Measurements from ENCODE around the gene CTLA4.

The CTLA4 gene

DNA sequence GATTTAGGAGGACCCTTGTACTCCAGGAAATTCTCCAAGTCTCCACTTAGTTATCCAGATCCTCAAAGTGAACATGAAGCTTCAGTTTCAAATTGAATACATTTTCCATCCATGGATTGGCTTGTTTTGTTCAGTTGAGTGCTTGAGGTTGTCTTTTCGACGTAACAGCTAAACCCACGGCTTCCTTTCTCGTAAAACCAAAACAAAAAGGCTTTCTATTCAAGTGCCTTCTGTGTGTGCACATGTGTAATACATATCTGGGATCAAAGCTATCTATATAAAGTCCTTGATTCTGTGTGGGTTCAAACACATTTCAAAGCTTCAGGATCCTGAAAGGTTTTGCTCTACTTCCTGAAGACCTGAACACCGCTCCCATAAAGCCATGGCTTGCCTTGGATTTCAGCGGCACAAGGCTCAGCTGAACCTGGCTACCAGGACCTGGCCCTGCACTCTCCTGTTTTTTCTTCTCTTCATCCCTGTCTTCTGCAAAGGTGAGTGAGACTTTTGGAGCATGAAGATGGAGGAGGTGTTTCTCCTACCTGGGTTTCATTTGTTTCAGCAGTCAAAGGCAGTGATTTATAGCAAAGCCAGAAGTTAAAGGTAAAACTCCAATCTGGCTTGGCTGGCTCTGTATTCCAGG is at the start of gene CTLA4:
TSS of gene CTLA4 (plus strand) at position 211 of the 640 bp plus-strand sequence. CDS start at position 383, 172 bp downstream.
- DNase-seq (ENCODE audit: low read depth in 3 of 3), result no peak

- DNase-seq (ENCODE audit: low read depth in 3 of 3), result no peak
These were observed 48.9 kb upstream of the CTLA4 start for GRCh38 chr2:203818656-203819055.

DNA sequence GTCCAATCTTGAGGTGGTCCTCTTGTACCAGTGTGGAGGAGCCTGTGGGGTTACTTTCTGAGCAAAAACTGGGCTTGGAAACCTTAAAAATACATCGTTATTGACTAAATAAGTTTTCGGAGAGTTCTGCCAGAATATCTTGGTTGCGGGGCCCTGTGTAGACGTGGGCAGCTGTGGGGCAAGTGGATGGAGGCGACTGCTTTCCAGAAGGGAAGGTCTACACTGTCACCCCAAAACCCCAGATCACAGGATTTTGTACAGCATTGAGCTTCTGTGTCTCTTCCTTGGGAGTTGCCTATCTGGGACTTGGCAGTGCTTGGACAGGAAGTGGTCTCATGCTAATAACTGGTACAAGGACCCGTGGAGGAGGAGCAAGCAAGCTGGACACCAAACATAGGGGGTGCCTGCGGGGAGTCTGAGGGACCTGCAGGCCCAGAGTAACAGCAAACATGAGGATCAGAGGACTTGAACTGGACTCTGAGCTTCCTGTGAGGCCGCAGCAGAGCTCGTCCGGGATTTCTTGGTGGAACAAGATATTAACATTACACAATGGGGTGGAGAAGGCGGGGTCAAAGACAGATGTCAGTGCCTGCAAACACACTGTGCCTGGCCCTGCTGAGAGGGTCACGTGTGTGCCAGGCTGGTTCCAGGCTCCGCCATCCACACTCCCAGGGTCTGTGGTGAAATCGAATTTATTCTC is 48.0 kb upstream of the CTLA4 start:
- DNase-seq (ENCODE audit: low read depth in 3 of 3), result no peak

GRCh38 chr2:203820969-203821368 is 46.6 kb upstream of the CTLA4 start:
- no peak for DNase-seq (ENCODE audit: low read depth in 3 of 3)

- DNase-seq (ENCODE audit: low read depth in 3 of 3), result peak in 1 of 3 donors; percentile 34
These were observed 45.3 kb upstream of the CTLA4 start for GRCh38 chr2:203822240-203822639.

GRCh38 chr2:203823173-203823572 is 44.4 kb upstream of the CTLA4 start:
- DNase-seq (ENCODE audit: low read depth in 3 of 3), result no peak

DNA sequence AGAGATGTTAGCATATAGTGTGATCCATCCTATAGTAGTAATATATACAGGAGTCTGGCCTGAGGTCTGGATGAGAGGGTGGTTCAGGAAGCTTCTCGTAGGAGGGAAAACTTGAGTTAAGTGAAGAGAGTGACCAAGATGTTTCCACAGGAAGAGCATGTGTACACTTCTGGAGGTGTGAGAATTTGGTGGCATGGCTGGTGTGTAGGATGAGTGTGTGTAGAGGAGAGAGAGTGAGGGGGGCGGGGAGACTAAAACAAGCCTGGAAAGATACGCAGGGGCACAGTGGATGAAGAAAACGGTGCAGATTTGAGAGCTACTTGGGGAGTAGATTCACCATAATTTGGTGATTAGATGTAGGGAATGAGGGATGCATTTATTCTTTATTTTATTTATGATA is 43.5 kb upstream of the CTLA4 start:
- DNase-seq (ENCODE audit: low read depth in 3 of 3), result no peak

DNA sequence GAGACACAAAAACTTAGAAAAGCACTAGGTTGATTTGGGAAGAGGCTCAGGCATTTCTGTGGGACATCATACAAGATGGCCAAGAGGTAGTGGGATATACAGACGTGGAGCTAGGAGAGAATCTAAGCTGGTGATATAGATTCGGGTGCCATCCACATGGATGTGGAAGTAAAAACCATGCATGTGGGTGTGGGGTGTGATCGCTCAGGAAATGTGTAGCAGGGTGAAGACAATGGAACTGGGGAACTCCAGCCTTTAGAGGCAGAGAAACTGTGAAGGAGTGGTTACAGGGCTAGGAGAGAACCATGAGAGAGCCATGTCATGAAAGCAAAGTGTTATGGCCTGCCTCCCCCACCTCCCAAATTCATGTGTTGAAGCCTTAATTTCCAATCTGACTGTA is 43.0 kb upstream of the CTLA4 start:
- no peak for DNase-seq (ENCODE audit: low read depth in 3 of 3)

GRCh38 chr2:203826704-203827103 is 40.9 kb upstream of the CTLA4 start:
- no peak for DNase-seq (ENCODE audit: low read depth in 3 of 3)

- DNase-seq (ENCODE audit: low read depth in 3 of 3), result peak; percentile 50 to 73 (median 68)
These were observed 37.1 kb upstream of the CTLA4 start for GRCh38 chr2:203830304-203831055.

- no peak for DNase-seq (ENCODE audit: low read depth in 3 of 3)
These were observed 32.2 kb upstream of the CTLA4 start for GRCh38 chr2:203835420-203835819.

DNA sequence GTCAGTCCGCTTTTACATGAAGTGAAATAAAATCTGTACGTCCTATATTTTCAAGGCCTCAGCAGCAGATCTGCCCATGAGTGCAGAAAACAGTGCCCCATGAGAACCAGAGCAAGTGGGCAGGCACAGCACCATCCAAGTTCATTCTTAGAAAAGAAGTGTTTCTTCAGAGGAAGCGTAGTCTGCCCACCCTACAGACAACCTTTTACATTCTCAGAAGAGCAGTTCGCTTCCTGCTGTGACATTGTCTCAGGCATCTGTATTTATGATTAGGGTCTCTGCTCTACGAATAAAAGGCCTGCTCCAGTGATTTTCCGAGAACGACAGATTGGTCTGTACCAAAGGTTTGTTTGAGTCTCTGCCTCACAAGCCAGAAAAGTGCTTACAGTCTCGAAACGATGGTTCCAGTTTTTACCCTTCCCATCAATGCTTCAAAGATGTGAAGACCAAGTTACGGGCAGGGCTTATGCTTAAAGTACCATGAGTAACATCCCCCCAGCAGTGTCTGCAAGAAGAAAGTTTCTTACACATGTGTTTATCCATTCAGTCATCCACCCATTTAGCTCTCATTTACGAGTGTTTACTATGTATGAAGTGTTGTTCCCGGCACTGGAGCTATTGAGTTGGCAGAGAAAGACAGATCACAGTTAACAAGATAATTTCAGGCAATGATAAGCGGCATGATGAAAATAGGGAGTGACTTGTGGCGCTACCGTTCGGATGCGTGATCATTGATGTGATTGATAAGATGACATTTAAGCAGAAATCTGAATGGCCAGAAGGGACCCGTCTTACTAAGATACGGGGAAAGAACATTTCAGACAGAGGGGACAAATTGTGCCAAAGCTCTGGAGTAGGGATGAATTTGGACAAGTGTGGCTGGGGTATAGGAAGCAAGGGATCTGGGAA is 31.4 kb upstream of the CTLA4 start:
- no peak for DNase-seq (ENCODE audit: low read depth in 3 of 3)

- DNase-seq (ENCODE audit: low read depth in 3 of 3), result no peak
These were observed 26.8 kb upstream of the CTLA4 start for GRCh38 chr2:203840655-203841205.

GRCh38 chr2:203841654-203842053 is 25.9 kb upstream of the CTLA4 start:
- no peak for DNase-seq (ENCODE audit: low read depth in 3 of 3)

DNA sequence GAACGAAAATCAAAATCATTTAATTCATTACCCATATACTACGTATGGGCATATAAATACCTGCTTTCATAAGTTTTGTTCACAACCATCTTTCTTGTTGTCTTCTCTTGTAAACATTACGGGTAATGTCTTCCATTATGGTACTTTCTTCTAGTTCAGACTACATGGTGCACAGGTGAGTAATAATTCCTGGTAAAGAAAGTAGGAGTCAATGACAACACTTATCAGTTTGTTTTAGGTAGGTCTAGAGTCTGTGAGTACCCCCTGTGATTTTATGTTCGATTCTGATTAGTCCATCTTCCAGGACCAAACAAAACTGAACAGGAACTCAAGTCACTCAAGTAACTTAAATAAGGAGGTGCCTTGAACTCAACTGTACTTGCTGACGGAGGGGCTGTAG is 25.2 kb upstream of the CTLA4 start:
- DNase-seq (ENCODE audit: low read depth in 3 of 3), result no peak

DNA sequence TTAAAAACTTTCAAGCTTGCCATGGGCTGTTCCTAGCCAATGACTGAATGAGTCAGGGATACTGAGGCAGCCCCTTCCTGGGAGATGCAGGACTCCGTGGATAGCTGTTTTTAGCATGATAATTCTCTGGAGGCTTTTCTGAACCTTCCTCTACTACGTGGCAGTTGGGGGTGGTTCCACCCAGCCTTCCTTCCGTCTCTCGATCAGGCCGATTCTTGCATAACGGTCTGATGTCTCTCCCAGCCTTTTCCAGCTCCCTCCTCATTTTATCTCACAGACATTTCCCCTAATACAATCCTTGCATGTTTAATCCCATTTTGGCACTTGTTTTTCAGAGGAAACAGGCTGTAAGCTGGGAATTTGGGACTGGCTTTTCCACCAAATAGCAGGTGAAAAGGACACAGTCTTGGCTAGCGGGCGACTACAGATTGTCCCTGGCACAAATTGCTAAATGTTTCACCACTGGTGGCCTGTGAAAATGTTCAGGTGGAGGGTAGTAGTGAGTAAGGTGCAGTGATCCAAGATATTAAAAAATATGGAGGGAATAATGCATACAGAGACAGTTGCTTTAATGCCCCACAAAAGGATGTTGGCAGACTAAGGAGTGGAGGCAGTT is 21.0 kb upstream of the CTLA4 start:
- no peak for DNase-seq (ENCODE audit: low read depth in 3 of 3)

DNA sequence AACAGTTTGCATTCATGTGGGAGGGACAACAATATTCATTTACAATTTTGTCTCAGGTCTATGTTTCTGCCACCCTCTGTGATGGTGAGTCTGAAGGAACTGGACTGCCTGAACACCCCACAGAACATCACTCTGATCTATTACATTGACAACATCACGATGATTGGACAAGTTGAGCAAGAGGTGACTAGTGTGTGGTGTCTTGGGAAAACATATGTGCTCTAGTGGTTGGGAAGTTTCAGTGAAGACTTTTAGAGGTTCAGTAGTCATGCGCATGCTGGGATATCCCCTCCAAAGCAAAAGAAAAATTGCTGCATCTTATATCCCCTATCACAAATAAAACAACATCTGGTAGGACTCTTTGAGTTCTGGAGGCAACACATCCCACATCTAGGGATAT is 18.6 kb upstream of the CTLA4 start:
- no peak for DNase-seq (ENCODE audit: low read depth in 3 of 3)

- no peak for DNase-seq (ENCODE audit: low read depth in 3 of 3)
These were observed 14.8 kb upstream of the CTLA4 start for GRCh38 chr2:203852760-203853159.

DNA sequence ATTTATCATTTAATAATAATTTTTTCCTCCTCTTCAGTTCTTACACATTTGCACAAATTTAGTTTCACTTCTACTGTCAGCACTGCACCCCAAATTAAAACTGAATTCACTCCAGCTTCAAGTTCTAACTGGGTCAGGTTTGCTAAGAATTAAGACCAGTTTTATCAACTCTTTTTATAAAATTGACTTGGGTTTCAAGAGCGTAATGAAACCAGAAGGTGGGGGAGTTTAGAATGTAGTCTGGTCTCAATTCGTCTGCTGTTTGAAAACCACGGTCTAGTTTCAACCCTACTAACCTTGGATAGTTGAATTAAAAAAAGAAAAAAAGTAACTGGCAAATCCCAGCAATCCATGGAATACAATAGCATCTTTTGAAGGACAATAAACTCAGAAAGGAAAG is 14.3 kb upstream of the CTLA4 start:
- no peak for DNase-seq (ENCODE audit: low read depth in 3 of 3)

GRCh38 chr2:203853722-203854121 is 13.8 kb upstream of the CTLA4 start:
- DNase-seq (ENCODE audit: low read depth in 3 of 3), result no peak

DNA sequence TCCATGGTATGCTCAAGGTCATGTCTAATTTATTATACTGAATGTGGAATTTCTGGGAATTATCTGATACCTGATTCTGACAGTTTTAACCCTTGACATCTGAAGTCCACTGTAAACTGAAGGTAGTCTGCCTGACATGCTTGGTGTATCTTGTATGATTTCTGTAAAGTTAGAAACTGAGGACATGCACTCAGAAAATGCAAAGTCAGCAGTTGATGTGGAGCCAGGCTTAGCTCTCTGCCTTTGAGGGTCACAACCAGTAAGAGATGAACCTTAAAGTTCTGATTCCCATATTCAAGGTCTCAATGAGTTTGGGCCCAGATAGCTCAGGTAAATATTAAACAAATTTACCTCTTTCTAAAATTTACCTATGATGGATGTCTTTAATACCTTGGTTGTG is 12.3 kb upstream of the CTLA4 start:
- no peak for DNase-seq (ENCODE audit: low read depth in 3 of 3)
